ENCODE results near the gene NLE1.

The NLE1 gene

GRCh38 chr17:35103271-35103670, 38.8 kb downstream of the NLE1 start:
- H3K4me3 ChIP-seq (ENCODE audit: low read depth, low read length): no peak overlapping the region
- DNase-seq (ENCODE audit: low read depth): no peak
- no peak for TF ChIP-seq POLR2A (IDR thresholded peaks at IDR 0.05; ENCODE audit: extremely low read depth, insufficient read length)
- no peak for TF ChIP-seq CTCF (IDR thresholded peaks at IDR 0.05; ENCODE audit: low read depth, low read length)
- no peak for TF ChIP-seq MAX (IDR thresholded peaks at IDR 0.05; ENCODE audit: low read depth, low read length)
- no peak for TF ChIP-seq MYC (IDR thresholded peaks at IDR 0.05; ENCODE audit: low read depth, low read length)

- DNase-seq (ENCODE audit: low read depth): no peak
- H3K4me3 ChIP-seq (ENCODE audit: low read depth, low read length): no peak overlapping the region
- no peak for TF ChIP-seq CTCF (IDR thresholded peaks at IDR 0.05; ENCODE audit: low read depth, low read length)
- no peak for TF ChIP-seq POLR2A (IDR thresholded peaks at IDR 0.05; ENCODE audit: extremely low read depth, insufficient read length)
- TF ChIP-seq MAX (IDR thresholded peaks at IDR 0.05; ENCODE audit: low read depth, low read length): no peak
- TF ChIP-seq MYC (IDR thresholded peaks at IDR 0.05; ENCODE audit: low read depth, low read length): no peak
These were observed 40.4 kb downstream of the NLE1 start for GRCh38 chr17:35101725-35102124.

GRCh38 chr17:35101036-35101435, 41.1 kb downstream of the NLE1 start:
- no peak for TF ChIP-seq CTCF (IDR thresholded peaks at IDR 0.05; ENCODE audit: low read depth, low read length)
- TF ChIP-seq POLR2A (IDR thresholded peaks at IDR 0.05; ENCODE audit: extremely low read depth, insufficient read length): no peak
- no peak for TF ChIP-seq MAX (IDR thresholded peaks at IDR 0.05; ENCODE audit: low read depth, low read length)
- TF ChIP-seq MYC (IDR thresholded peaks at IDR 0.05; ENCODE audit: low read depth, low read length): no peak
- no peak for DNase-seq (ENCODE audit: low read depth)
- no peak overlapping the region for H3K4me3 ChIP-seq (ENCODE audit: low read depth, low read length)

GRCh38 chr17:35099908-35100307, 42.2 kb downstream of the NLE1 start:
- TF ChIP-seq MYC (IDR thresholded peaks at IDR 0.05; ENCODE audit: low read depth, low read length): no peak
- TF ChIP-seq CTCF (IDR thresholded peaks at IDR 0.05; ENCODE audit: low read depth, low read length): no peak
- no peak for TF ChIP-seq MAX (IDR thresholded peaks at IDR 0.05; ENCODE audit: low read depth, low read length)
- TF ChIP-seq POLR2A (IDR thresholded peaks at IDR 0.05; ENCODE audit: extremely low read depth, insufficient read length): no peak
- DNase-seq (ENCODE audit: low read depth): no peak
- no peak overlapping the region for H3K4me3 ChIP-seq (ENCODE audit: low read depth, low read length)

GRCh38 chr17:35097776-35098175, 44.3 kb downstream of the NLE1 start:
- DNase-seq (ENCODE audit: low read depth): no peak
- H3K4me3 ChIP-seq (ENCODE audit: low read depth, low read length): no peak overlapping the region
- no peak for TF ChIP-seq MAX (IDR thresholded peaks at IDR 0.05; ENCODE audit: low read depth, low read length)
- no peak for TF ChIP-seq POLR2A (IDR thresholded peaks at IDR 0.05; ENCODE audit: extremely low read depth, insufficient read length)
- TF ChIP-seq CTCF (IDR thresholded peaks at IDR 0.05; ENCODE audit: low read depth, low read length): no peak
- TF ChIP-seq MYC (IDR thresholded peaks at IDR 0.05; ENCODE audit: low read depth, low read length): no peak

GRCh38 chr17:35095741-35096140, 46.4 kb downstream of the NLE1 start:
- TF ChIP-seq POLR2A (IDR thresholded peaks at IDR 0.05; ENCODE audit: extremely low read depth, insufficient read length) (no peak), CTCF (IDR thresholded peaks at IDR 0.05; ENCODE audit: low read depth, low read length) (no peak), MAX (IDR thresholded peaks at IDR 0.05; ENCODE audit: low read depth, low read length) (no peak), MYC (IDR thresholded peaks at IDR 0.05; ENCODE audit: low read depth, low read length) (no peak)
- H3K4me3 ChIP-seq (ENCODE audit: low read depth, low read length): no peak overlapping the region
- DNase-seq (ENCODE audit: low read depth): no peak

Data from NB4 (cell line).